HEK293T (cell line): ENCODE results near the gene CEP170B.

Experiments used
- CTCF ChIA-PET: fragments of 350-600 bp; formaldehyde crosslinking; extraction: SDS; loops from one replicate; lab custom pipeline; 2021; ENCODE audit warnings: antibody characterized with exemption, inconsistent platforms; lab: Yijun Ruan, JAX
- POLR2A ChIA-PET: fragments of 350-600 bp; formaldehyde crosslinking; extraction: SDS; loops from one replicate; lab custom pipeline; 2020; ENCODE audit warnings: antibody characterized with exemption, inconsistent platforms; lab: Yijun Ruan, JAX
- DNase-seq: peaks from one replicate; pipeline ENCODE4 v3.0.0; 2012; ENCODE audit warnings: mixed read lengths; ENCODE audit errors: extremely low spot score
- ARNT ChIP-seq: fragments of 450-650 bp; IDR thresholded peaks from 2 replicates; pipeline ENCODE4 v1.6.1; 2017; ENCODE audit warnings: mild to moderate bottlenecking
- BHLHE40 ChIP-seq: fragments of 450-650 bp; IDR thresholded peaks from 2 replicates; pipeline ENCODE4 v1.6.1; 2016; ENCODE audit warnings: mild to moderate bottlenecking, moderate library complexity, borderline replicate concordance
- CTBP1 ChIP-seq: fragments of 450-650 bp; IDR thresholded peaks from 2 replicates; pipeline ENCODE4 v1.6.1; 2016; ENCODE audit warnings: borderline replicate concordance
- ELF4 ChIP-seq: fragments of 450-650 bp; IDR thresholded peaks from 2 replicates; pipeline ENCODE4 v1.6.1; 2017; ENCODE audit warnings: antibody characterized with exemption
- FOXA1 ChIP-seq: fragments of 450-650 bp; IDR thresholded peaks from 2 replicates; pipeline ENCODE4 v1.6.1; 2016; ENCODE audit warnings: mild to moderate bottlenecking
- FOXK2 ChIP-seq: fragments of 450-650 bp; IDR thresholded peaks from 2 replicates; pipeline ENCODE4 v1.6.1; 2016; ENCODE audit warnings: mild to moderate bottlenecking
- FOXM1 ChIP-seq: fragments of 450-650 bp; IDR thresholded peaks from 2 replicates; pipeline ENCODE4 v1.6.1; 2017; ENCODE audit warnings: mild to moderate bottlenecking, borderline replicate concordance
- HDGF ChIP-seq: fragments of 450-650 bp; IDR thresholded peaks from 2 replicates; pipeline ENCODE4 v1.6.1; 2017; ENCODE audit warnings: antibody characterized with exemption, borderline replicate concordance
- L3MBTL2 ChIP-seq: fragments of 450-650 bp; conservative IDR thresholded peaks from 2 replicates; pipeline ENCODE4 v1.6.1; 2016; ENCODE audit warnings: mild to moderate bottlenecking
- LEF1 ChIP-seq: fragments of 450-650 bp; IDR thresholded peaks from 2 replicates; pipeline ENCODE4 v1.6.1; 2017; ENCODE audit warnings: mild to moderate bottlenecking, borderline replicate concordance
- NFRKB ChIP-seq: fragments of 450-650 bp; IDR thresholded peaks from 2 replicates; pipeline ENCODE4 v1.6.1; 2016; ENCODE audit warnings: mild to moderate bottlenecking, moderate library complexity
- SP1 ChIP-seq: fragments of 450-650 bp; IDR thresholded peaks from 2 replicates; pipeline ENCODE4 v1.6.1; 2017
- SUZ12 ChIP-seq: fragments of 450-650 bp; IDR thresholded peaks from 2 replicates; pipeline ENCODE4 v1.6.1; 2016; ENCODE audit warnings: mild to moderate bottlenecking
- TARDBP ChIP-seq: fragments of 450-650 bp; IDR thresholded peaks from 2 replicates; pipeline ENCODE4 v1.6.1; 2016
- ZNF384 ChIP-seq: fragments of 450-650 bp; IDR thresholded peaks from 2 replicates; pipeline ENCODE4 v1.6.1; 2016
- TF ChIP-seq, protein P1 (sequence below): fragments of 450-650 bp; IDR thresholded peaks from 2 replicates; pipeline ENCODE4 v1.6.1; 2016

The CEP170B gene

DNA sequence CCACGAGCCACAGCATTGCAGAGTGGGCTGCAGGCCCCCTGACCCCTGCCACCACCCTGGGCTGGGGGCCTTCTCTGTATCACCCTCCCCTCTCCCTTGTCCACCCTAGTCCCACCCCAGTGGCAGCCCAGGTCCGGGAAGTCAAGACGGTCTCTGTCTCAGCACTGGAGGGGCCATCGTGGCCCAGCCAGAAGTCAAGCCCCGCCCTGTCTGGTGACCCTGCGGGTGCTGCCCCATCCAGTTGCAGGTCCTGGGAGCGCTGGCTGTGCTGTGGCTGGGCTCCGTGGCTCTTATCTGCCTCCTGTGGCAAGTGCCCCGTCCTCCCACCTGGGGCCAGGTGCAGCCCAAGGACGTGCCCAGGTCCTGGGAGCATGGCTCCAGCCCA is 62.4 kb downstream of the CEP170B start:
- DNase-seq, result no peak
- no peak for TF ChIP-seq NFRKB
- TF ChIP-seq HDGF, result no peak
- TF ChIP-seq FOXA1, result no peak
- no peak for TF ChIP-seq LEF1
- TF ChIP-seq BHLHE40, result no peak
- TF ChIP-seq, protein P1, sequence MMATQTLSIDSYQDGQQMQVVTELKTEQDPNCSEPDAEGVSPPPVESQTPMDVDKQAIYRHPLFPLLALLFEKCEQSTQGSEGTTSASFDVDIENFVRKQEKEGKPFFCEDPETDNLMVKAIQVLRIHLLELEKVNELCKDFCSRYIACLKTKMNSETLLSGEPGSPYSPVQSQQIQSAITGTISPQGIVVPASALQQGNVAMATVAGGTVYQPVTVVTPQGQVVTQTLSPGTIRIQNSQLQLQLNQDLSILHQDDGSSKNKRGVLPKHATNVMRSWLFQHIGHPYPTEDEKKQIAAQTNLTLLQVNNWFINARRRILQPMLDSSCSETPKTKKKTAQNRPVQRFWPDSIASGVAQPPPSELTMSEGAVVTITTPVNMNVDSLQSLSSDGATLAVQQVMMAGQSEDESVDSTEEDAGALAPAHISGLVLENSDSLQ, result no peak
- no peak for TF ChIP-seq CTBP1
- TF ChIP-seq SUZ12, result no peak
- TF ChIP-seq FOXM1, result no peak
- no peak for TF ChIP-seq ZNF384
- no peak for TF ChIP-seq ARNT
- TF ChIP-seq FOXK2, result no peak
- TF ChIP-seq L3MBTL2, result no peak
- ChIA-PET POLR2A (no interaction called here), CTCF (interaction anchor here (0.6 kb wide), 1 partner anchor 412 kb away, joined by 4 read pairs; no protein-coding TSS in a partner anchor)

DNA sequence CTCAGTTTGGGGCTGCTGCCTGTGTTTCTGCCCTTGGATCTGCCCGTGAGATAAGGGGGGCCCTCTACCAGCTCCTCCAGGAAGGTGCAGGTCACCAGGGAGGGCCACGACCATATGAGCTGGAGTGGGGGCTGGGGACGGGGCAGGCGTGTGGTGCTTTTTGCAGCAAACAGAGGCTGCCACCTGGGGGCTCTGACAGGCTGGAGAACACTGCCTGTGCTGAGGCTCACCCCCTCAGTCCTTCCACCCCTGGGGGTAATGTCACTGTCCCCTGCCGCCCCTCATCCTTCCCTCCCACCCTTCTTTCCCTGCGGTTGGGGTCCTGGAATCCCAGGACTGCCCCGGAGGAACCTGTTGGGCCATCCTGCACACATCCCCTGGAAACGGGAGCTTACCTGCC is 62.8 kb downstream of the CEP170B start:
- no peak for DNase-seq
- POLR2A ChIA-PET, result no interaction called here
- CTCF ChIA-PET, result no interaction called here
- TF ChIP-seq ELF4 (no peak), SP1 (no peak), TARDBP (no peak), ARNT (no peak), NFRKB (no peak), FOXA1 (no peak), SUZ12 (no peak), ZNF384 (no peak), BHLHE40 (no peak), CTBP1 (no peak), HDGF (no peak), LEF1 (no peak), FOXM1 (no peak), L3MBTL2 (no peak), FOXK2 (no peak)
- TF ChIP-seq, protein P1, result no peak

DNA sequence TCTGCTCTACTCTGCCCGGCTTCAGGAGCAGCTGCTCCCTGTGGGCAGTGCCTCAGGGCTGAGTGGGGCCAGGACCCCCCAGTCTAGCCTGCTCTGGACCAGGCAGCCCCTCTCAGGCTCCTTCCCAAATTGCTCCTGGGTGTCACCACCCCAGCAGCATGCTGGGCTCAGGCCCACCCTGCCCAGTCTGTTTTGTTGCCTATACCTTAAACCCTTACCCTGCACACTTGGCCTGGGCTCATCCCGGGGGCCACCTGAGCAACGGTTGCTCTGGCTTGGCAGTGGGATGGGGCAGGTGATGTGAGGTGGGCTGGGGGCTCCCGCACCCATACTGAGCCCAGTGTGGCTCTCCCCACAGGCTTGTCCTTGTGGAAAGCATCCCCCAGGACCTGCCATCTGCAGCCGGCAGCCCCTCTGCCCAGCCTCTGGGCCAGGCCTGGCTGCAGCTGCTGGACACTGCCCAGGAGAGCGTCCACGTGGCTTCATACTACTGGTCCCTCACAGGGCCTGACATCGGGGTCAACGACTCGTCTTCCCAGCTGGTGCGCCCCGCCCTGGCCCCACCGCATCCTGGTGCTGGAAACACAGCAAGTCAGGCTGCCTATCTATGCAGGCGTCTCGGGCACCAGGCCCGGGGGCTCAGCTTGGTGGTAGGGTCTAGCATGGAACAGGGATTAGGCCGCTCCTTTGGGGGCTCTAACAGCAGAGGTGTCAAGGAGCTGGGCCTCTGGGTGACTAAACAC is 63.5 kb downstream of the CEP170B start:
- no peak for DNase-seq
- ChIA-PET CTCF (interaction anchor here (0.6 kb wide), 1 partner anchor 1135 kb away, joined by 3 read pairs; no protein-coding TSS in a partner anchor), POLR2A (interaction anchor here (1.1 kb wide), 1 partner anchor 92 kb away, joined by 3 read pairs; the partner anchor contains the start of gene CDCA4)
- TF ChIP-seq FOXM1, result no peak
- TF ChIP-seq SUZ12, result no peak
- TF ChIP-seq NFRKB, result no peak
- no peak for TF ChIP-seq BHLHE40
- TF ChIP-seq HDGF, result no peak
- no peak for TF ChIP-seq ARNT
- no peak for TF ChIP-seq FOXA1
- TF ChIP-seq SP1, result no peak
- TF ChIP-seq ELF4, result no peak
- TF ChIP-seq TARDBP, result no peak

GRCh38 chr14:104929268-104930230 is 64.5 kb downstream of the CEP170B start:
- DNase-seq, result no peak
- TF ChIP-seq FOXK2, result no peak
- TF ChIP-seq, protein P1, result no peak
- TF ChIP-seq ELF4, result no peak
- TF ChIP-seq SUZ12, result no peak
- no peak for TF ChIP-seq ARNT
- no peak for TF ChIP-seq HDGF
- TF ChIP-seq CTBP1, result no peak
- no peak for TF ChIP-seq L3MBTL2
- TF ChIP-seq FOXA1, result no peak
- no peak for TF ChIP-seq BHLHE40
- TF ChIP-seq TARDBP, result no peak
- TF ChIP-seq ZNF384, result no peak
- TF ChIP-seq LEF1, result no peak
- TF ChIP-seq NFRKB, result no peak
- TF ChIP-seq SP1, result no peak
- CTCF ChIA-PET, result interaction anchor here (0.6 kb wide), 2 partner anchors 103 to 1134 kb away, joined by 3 read pairs; no protein-coding TSS in a partner anchor
- POLR2A ChIA-PET, result interaction anchor here (1.1 kb wide), 1 partner anchor 91 kb away, joined by 3 read pairs; the partner anchor contains the start of gene CDCA4
